Adrenal gland (tissue), 12 donors: ENCODE data around the gene SH3RF1. TPM values are rescaled to one million over a fixed set of nuclear protein-coding genes. Genes with fewer than 3 reads are reported as not detected.

Source experiments
- DNase-seq, 7 donors: peaks; one replicate each; pipeline ENCODE4 v3.0.0-alpha.2; 2019 to 2020
- H3K27ac ChIP-seq, 5 donors: fragments of 200-600 bp; sonication (generic) in 4 of 5; 1 replicate in 3 of 5; 2 replicates in 2 of 5; pipeline versions ENCODE4 v1.5.1 to v1.8.0; 2016 to 2020; ENCODE audit warnings: mild to moderate bottlenecking in 1 of 5
- H3K27me3 ChIP-seq: fragments of 200-600 bp; 2 replicates; pipeline ENCODE4 v1.8.0; 2021
- H3K36me3 ChIP-seq, 2 donors: fragments of 200-600 bp; replicated peaks in 1 of 2; 1 replicate in 1 of 2; 2 replicates in 1 of 2; pipeline versions ENCODE4 v1.5.1 to v1.8.0; 2018 to 2022
- H3K4me1 ChIP-seq, 2 donors: fragments of 200-600 bp; replicated peaks in 1 of 2; 1 replicate in 1 of 2; 2 replicates in 1 of 2; pipeline versions ENCODE4 v1.5.1 to v1.8.0; 2018 to 2021
- H3K4me3 ChIP-seq, 4 donors: fragments of 200-600 bp; sonication (generic) in 3 of 4; one replicate each; pipeline ENCODE4 v1.5.1; 2016 to 2018
- H3K9me3 ChIP-seq, 3 donors: fragments of 200-600 bp; sonication (generic) in 1 of 3; replicated peaks in 1 of 3; 1 replicate in 2 of 3; 2 replicates in 1 of 3; pipeline versions ENCODE4 v1.5.1 to v1.8.0; 2016 to 2021
- POLR2A ChIP-seq, 2 donors: fragments of 450-650 bp; IDR thresholded peaks; one replicate each; pipeline ENCODE4 v1.6.1; 2017; ENCODE audit warnings: antibody characterized with exemption in 2 of 2, mild to moderate bottlenecking in 2 of 2, moderate library complexity in 1 of 2
- WGBS, 4 donors: extraction: QIAGEN DNeasy Blood & Tissue Kit in 2 of 4; methylation state at CpG; one replicate each; pipeline versions ENCODE4 v1.1.5 to v1.1.7; 2013 to 2017; 5-methylcytosine and 5-hydroxymethylcytosine counted together
- intact Hi-C, 2 donors: fragments of 100-400 bp; cut with DNase I; formaldehyde crosslinking; loops; one replicate each; pipeline versions ENCODE4 v1.14.1 to v1.15.0; 2022 to 2023
- polyA plus RNA-seq, 3 donors: library from polyadenylated mRNA; stranded (reverse); fragments of 200-250 nt in 2 of 3; fragments of 350-450 nt in 1 of 3; fragmentation: Illumina TruSeq in 1 of 3; extraction: RNeasy Lipid Tissue Mini Kit (QIAGEN cat#74804) in 1 of 3; gene quantifications; one replicate each; pipeline ENCODE4 v1.2.3, GENCODE V29; 2013 to 2014
- total RNA-seq, 9 donors: library from RNA; depleted of rRNA in 4 of 9; stranded (reverse); fragments of >200 nt in 4 of 9; fragments of 120-200 nt in 1 of 9; fragmentation: NEBNext Ultra II Directional in 1 of 9; extraction: Animal tissue kit (Norgen Biotek cat#: 25700) in 1 of 9; gene quantifications; one replicate each; pipeline versions ENCODE4 v1.1.0 to v1.2.4, GENCODE V29; 2013 to 2023
- TF ChIP-seq, protein P1 (sequence below), 6 experiments: fragments of 450-650 bp in 4 of 6; fragments of 200-600 bp in 2 of 6; sonication (generic) in 1 of 6; IDR thresholded peaks; 1 replicate in 5 of 6; 2 replicates in 1 of 6; pipeline versions ENCODE4 v1.5.1 to v1.8.0; 2016 to 2021; ENCODE audit warnings: antibody characterized with exemption in 6 of 6, mild to moderate bottlenecking in 2 of 6, moderate library complexity in 1 of 6
- donor health status: healthy with polysubstance abuse.
- donor health status: Bipolar disorder and iron deficiency.
- donor health status: DM: yes; HTN: yes; CAD: no.
- donor health status: DM: no; HTN: no; CAD: no.
- donor health status: DM: no; HTN: no; CAD: no.
- donor health status: DM: yes; HTN: yes; CAD: no.

SH3RF1 gene
- total and polyA plus RNA-seq, 12 donors = 1.8 to 19.3 (median 8.6) TPM

DNA sequence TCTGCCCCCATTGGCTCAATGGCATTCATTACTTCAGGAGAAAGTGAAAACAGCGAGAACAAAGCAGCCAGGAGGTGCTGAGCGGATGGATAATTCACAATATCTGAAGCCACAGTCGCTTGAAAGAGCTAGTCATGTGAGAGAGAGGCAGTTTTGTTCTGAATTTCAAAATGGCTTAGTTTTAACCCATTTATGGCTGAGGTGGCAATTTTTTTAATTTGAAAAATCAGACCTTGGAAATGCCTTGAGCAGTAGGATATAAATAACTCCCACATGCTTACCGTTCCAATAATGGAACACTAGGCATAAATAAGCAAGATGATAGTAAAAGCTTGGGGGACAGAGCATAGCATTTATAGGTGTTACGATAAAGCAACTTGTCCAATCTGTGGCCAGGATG lies 203.8 kb downstream of the SH3RF1 start:
- no peaks in the 10 kb centered on the region for H3K27me3 ChIP-seq
- DNase-seq = no peak
- TF ChIP-seq, protein P1, sequence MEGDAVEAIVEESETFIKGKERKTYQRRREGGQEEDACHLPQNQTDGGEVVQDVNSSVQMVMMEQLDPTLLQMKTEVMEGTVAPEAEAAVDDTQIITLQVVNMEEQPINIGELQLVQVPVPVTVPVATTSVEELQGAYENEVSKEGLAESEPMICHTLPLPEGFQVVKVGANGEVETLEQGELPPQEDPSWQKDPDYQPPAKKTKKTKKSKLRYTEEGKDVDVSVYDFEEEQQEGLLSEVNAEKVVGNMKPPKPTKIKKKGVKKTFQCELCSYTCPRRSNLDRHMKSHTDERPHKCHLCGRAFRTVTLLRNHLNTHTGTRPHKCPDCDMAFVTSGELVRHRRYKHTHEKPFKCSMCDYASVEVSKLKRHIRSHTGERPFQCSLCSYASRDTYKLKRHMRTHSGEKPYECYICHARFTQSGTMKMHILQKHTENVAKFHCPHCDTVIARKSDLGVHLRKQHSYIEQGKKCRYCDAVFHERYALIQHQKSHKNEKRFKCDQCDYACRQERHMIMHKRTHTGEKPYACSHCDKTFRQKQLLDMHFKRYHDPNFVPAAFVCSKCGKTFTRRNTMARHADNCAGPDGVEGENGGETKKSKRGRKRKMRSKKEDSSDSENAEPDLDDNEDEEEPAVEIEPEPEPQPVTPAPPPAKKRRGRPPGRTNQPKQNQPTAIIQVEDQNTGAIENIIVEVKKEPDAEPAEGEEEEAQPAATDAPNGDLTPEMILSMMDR (IDR thresholded peaks at IDR 0.05) = no peak
- WGBS, 4 donors = 91 to 94% (median 91%) methylated on average over 5 of the region's 5 CpGs
- intact Hi-C loops = no loop called here
- no peak overlapping the region for H3K27ac ChIP-seq
- H3K36me3 ChIP-seq = no peaks in the 10 kb centered on the region
- no peak overlapping the region for H3K4me3 ChIP-seq
- H3K9me3 ChIP-seq = no peaks in the 10 kb centered on the region
- H3K4me1 ChIP-seq = peaks cover 4 to 15% of the 10 kb centered on the region in 2 donors

DNA sequence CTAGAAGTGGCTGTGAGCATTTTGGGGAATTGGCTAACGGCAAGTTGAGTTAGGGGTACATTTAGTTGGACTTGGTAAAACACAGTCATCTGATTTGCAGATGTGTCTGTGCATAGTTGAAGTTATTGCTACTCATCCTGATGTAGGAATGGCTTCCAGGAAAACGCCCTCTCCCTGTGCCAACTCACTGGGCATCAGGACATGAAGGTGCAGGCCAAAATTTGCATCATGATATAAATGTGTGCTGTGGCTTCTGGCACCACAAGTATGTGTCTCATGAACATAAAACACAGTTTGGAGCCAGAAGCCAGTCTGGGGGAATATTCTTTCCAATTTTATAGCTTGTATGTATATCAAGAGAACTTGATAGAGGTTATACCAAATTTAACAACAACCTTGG lies 206.5 kb downstream of the SH3RF1 start:
- Histone ChIP-seq H3K9me3 (no peaks in the 10 kb centered on the region), H3K4me3 (no peak overlapping the region), H3K36me3 (no peaks in the 10 kb centered on the region), H3K27ac (no peak overlapping the region), H3K27me3 (no peaks in the 10 kb centered on the region), H3K4me1 (peaks cover 4 to 15% of the 10 kb centered on the region in 2 donors)
- DNase-seq = no peak
- 84 to 97% (median 90%) methylated on average over 2 of the region's 2 CpGs for WGBS, 4 donors
- intact Hi-C loops = no loop called here
- no peak for TF ChIP-seq POLR2A (IDR thresholded peaks at IDR 0.05)
- TF ChIP-seq, protein P1 (IDR thresholded peaks at IDR 0.05) = no peak

DNA sequence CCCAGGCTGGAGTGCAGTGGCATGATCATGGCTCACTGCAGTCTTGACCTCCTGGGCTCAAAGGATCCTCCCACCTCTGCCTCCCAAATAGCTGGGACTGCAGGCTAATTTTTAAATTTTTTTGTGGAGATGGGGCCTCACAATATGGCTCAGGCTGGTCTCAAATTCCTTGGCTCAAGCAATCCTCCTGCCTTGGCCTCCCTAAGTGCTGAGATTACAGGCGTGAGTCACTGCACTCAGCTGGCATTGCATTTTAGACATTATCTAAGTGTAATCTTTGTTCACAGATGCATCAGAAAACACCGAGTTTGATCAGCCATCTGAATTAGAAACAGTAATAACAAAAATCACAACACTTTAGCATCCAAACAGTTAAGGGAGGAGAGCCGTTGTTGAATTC lies 207.3 kb downstream of the SH3RF1 start:
- no peaks in the 10 kb centered on the region for H3K9me3 ChIP-seq
- no peak overlapping the region for H3K4me3 ChIP-seq
- no peaks in the 10 kb centered on the region for H3K36me3 ChIP-seq
- intact Hi-C loops = no loop called here
- H3K27ac ChIP-seq = no peak overlapping the region
- H3K27me3 ChIP-seq = no peaks in the 10 kb centered on the region
- peaks cover 4 to 15% of the 10 kb centered on the region in 2 donors for H3K4me1 ChIP-seq
- 58 to 70% (median 68%) methylated on average over 3 of the region's 3 CpGs for WGBS, 4 donors
- no peak for TF ChIP-seq POLR2A (IDR thresholded peaks at IDR 0.05)
- TF ChIP-seq, protein P1 (IDR thresholded peaks at IDR 0.05) = no peak
- no peak for DNase-seq

- peak in 6 of 7 donors; percentile 26 to 57 (median 33) for DNase-seq
Measured at GRCh38 chr4:169062897-169063244, 207.9 kb downstream of the SH3RF1 start.

More at GRCh38 chr4:169062897-169063244, 207.9 kb downstream of the SH3RF1 start:
- H3K4me1 ChIP-seq = peaks cover 4 to 15% of the 10 kb centered on the region in 2 donors
- peak overlapping the region in 3 of 5 donors; percentile 50 to 64 (median 62) for H3K27ac ChIP-seq
- H3K36me3 ChIP-seq = no peaks in the 10 kb centered on the region
- H3K4me3 ChIP-seq = peak overlapping the region in 1 of 4 donors; percentile 27
- TF ChIP-seq, protein P1 (IDR thresholded peaks at IDR 0.05) = no peak
- no peak for TF ChIP-seq POLR2A (IDR thresholded peaks at IDR 0.05)
- intact Hi-C loops = no loop called here
- 16 to 36% (median 31%) methylated on average over 6 of the region's 6 CpGs for WGBS, 4 donors
- no peaks in the 10 kb centered on the region for H3K9me3 ChIP-seq
- no peaks in the 10 kb centered on the region for H3K27me3 ChIP-seq
